ENCODE measurements around the gene SLC35F3. TPM values are rescaled to one million over a fixed set of nuclear protein-coding genes. Genes with fewer than 3 reads are reported as not detected.

SLC35F3 gene
- polyA plus RNA-seq, 1 of the 3 experiments (the other 2 are of a cell fraction): 0.87 TPM

DNA sequence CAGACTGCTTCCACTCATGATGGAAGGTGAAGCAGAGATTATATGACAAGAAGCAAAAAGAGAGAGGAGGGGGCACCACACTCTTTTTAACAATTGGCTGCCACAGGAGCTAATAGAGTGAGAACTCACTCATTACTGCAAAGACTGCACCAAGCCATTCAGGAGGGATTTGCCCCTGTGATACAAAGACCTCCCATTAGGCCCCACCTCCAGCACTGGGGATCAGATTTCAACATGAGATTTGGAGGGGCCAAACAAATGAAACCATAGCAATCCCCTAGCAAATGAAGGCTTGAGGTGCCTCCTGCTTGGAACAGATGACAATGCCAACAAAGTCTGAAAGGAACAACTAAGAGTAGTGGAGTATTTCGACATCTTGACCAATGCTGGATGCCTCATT lies 346.3 kb downstream of the SLC35F3 start:
- no peaks in the 10 kb centered on the region for H3K36me3 ChIP-seq (replicated peaks in 1 of 2; ENCODE audit: control insufficient read depth in 1 of 2, insufficient read depth in 2 of 2, low read length in 1 of 2)
- no peak overlapping the region for H3K4me2 ChIP-seq
- TF ChIP-seq ZBTB33 (IDR thresholded peaks at IDR 0.05; ENCODE audit: borderline replicate concordance, low read depth): no peak
- TF ChIP-seq CHD2 (IDR thresholded peaks at IDR 0.05; ENCODE audit: low read length, partially characterized antibody): no peak
- TF ChIP-seq, protein P1, sequence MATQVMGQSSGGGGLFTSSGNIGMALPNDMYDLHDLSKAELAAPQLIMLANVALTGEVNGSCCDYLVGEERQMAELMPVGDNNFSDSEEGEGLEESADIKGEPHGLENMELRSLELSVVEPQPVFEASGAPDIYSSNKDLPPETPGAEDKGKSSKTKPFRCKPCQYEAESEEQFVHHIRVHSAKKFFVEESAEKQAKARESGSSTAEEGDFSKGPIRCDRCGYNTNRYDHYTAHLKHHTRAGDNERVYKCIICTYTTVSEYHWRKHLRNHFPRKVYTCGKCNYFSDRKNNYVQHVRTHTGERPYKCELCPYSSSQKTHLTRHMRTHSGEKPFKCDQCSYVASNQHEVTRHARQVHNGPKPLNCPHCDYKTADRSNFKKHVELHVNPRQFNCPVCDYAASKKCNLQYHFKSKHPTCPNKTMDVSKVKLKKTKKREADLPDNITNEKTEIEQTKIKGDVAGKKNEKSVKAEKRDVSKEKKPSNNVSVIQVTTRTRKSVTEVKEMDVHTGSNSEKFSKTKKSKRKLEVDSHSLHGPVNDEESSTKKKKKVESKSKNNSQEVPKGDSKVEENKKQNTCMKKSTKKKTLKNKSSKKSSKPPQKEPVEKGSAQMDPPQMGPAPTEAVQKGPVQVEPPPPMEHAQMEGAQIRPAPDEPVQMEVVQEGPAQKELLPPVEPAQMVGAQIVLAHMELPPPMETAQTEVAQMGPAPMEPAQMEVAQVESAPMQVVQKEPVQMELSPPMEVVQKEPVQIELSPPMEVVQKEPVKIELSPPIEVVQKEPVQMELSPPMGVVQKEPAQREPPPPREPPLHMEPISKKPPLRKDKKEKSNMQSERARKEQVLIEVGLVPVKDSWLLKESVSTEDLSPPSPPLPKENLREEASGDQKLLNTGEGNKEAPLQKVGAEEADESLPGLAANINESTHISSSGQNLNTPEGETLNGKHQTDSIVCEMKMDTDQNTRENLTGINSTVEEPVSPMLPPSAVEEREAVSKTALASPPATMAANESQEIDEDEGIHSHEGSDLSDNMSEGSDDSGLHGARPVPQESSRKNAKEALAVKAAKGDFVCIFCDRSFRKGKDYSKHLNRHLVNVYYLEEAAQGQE (IDR thresholded peaks at IDR 0.05; ENCODE audit: low read depth, low read length): no peak
- no peak for TF ChIP-seq USF2 (IDR thresholded peaks at IDR 0.05; ENCODE audit: borderline replicate concordance, low read depth, low read length)
- no peak for TF ChIP-seq NRF1 (IDR thresholded peaks at IDR 0.05; ENCODE audit: low read depth, low read length)
- no peaks in the 10 kb centered on the region for H4K20me1 ChIP-seq (ENCODE audit: insufficient read depth)
- 56% methylated on average over 1 of the region's 1 CpG for WGBS (ENCODE audit: low lambda C conversion rate)
- H3K9ac ChIP-seq: no peak overlapping the region
- H3K4me1 ChIP-seq (ENCODE audit: control insufficient read depth in 1 of 2, insufficient read depth in 2 of 2, low read depth in 1 of 2, low read length in 1 of 2): peaks cover 0 to 3% of the 10 kb centered on the region in 2 experiments; a peak in 1 of 4 replicates
- H3K27ac ChIP-seq (ENCODE audit: low read depth in 2 of 2, low read length in 1 of 2): no peak overlapping the region
- DNase-seq: no peak
- H3K9me3 ChIP-seq: no peaks in the 10 kb centered on the region
- no peaks in the 10 kb centered on the region for H3K9me2 ChIP-seq
- no peaks in the 10 kb centered on the region for H3K27me3 ChIP-seq (ENCODE audit: insufficient read depth)
- CTCF ChIA-PET: interaction anchor here (1.5 kb wide), 1 partner anchor 8 kb away, joined by 4 read pairs; no protein-coding TSS in a partner anchor
- POLR2A ChIA-PET: no interaction called here
- no peak overlapping the region for H2AFZ ChIP-seq (ENCODE audit: low read depth)
- H3K79me2 ChIP-seq (ENCODE audit: insufficient read depth): no peaks in the 10 kb centered on the region
- no peaks in the 10 kb centered on the region for H3F3A ChIP-seq (replicated peaks; ENCODE audit: insufficient read depth)
- H3K4me3 ChIP-seq (ENCODE audit: low read depth in 2 of 2, low read length in 1 of 2): no peak overlapping the region

- CTCF ChIA-PET: no interaction called here
- no peak for TF ChIP-seq IRF3 (IDR thresholded peaks at IDR 0.05; ENCODE audit: low read depth, low read length)
- TF ChIP-seq GABPA (IDR thresholded peaks at IDR 0.05; ENCODE audit: low read depth): no peak
- TF ChIP-seq TEAD4 (IDR thresholded peaks at IDR 0.05; ENCODE audit: borderline replicate concordance, insufficient read depth): no peak
- TF ChIP-seq SIN3A (IDR thresholded peaks at IDR 0.05; ENCODE audit: borderline replicate concordance, low read depth, low read length): no peak
- TF ChIP-seq NFIC (IDR thresholded peaks at IDR 0.05; ENCODE audit: borderline replicate concordance): no peak
- no peak for TF ChIP-seq FOXJ3 (CRISPR knock-in tag; IDR thresholded peaks at IDR 0.05)
- no peak for TF ChIP-seq USF2 (IDR thresholded peaks at IDR 0.05; ENCODE audit: borderline replicate concordance, low read depth, low read length)
- no peak for TF ChIP-seq POLR2AphosphoS5 (IDR thresholded peaks at IDR 0.05; ENCODE audit: low read depth, low read length)
- TF ChIP-seq FOXM1 (IDR thresholded peaks at IDR 0.05; ENCODE audit: low read depth): no peak
- TF ChIP-seq RFX5 (IDR thresholded peaks at IDR 0.05; ENCODE audit: low read length): no peak
- no peak for TF ChIP-seq GATA2 (CRISPR knock-in tag; IDR thresholded peaks at IDR 0.05)
- no peak for TF ChIP-seq SMC3 (IDR thresholded peaks at IDR 0.05; ENCODE audit: low read depth, low read length)
- TF ChIP-seq RAD21 (IDR thresholded peaks at IDR 0.05; ENCODE audit: low read length): no peak
- no peak for TF ChIP-seq YY1 (IDR thresholded peaks at IDR 0.05; ENCODE audit: low read depth)
- no peak for TF ChIP-seq EZH2phosphoT487 (IDR thresholded peaks at IDR 0.05; ENCODE audit: borderline replicate concordance, low read depth)
- TF ChIP-seq CHD2 (IDR thresholded peaks at IDR 0.05; ENCODE audit: low read length, partially characterized antibody): no peak
- no peak for TF ChIP-seq FOSL2 (IDR thresholded peaks at IDR 0.05; ENCODE audit: borderline replicate concordance, low read depth)
Measured at GRCh38 chr1:234253732-234254131, 349.3 kb downstream of the SLC35F3 start.

More at GRCh38 chr1:234253732-234254131, 349.3 kb downstream of the SLC35F3 start:
- Histone ChIP-seq H3K36me3 (replicated peaks in 1 of 2; ENCODE audit: control insufficient read depth in 1 of 2, insufficient read depth in 2 of 2, low read length in 1 of 2) (no peaks in the 10 kb centered on the region), H3K4me3 (ENCODE audit: low read depth in 2 of 2, low read length in 1 of 2) (no peak overlapping the region), H3K9me2 (no peaks in the 10 kb centered on the region), H3K27ac (ENCODE audit: low read depth in 2 of 2, low read length in 1 of 2) (no peak overlapping the region), H3K4me1 (ENCODE audit: control insufficient read depth in 1 of 2, insufficient read depth in 2 of 2, low read depth in 1 of 2, low read length in 1 of 2) (no peaks in the 10 kb centered on the region), H3K4me2 (no peak overlapping the region), H2AFZ (ENCODE audit: low read depth) (no peak overlapping the region), H3K27me3 (ENCODE audit: insufficient read depth) (no peaks in the 10 kb centered on the region), H3K79me2 (ENCODE audit: insufficient read depth) (no peaks in the 10 kb centered on the region), H3K9ac (no peak overlapping the region), H4K20me1 (ENCODE audit: insufficient read depth) (no peaks in the 10 kb centered on the region), H3F3A (replicated peaks; ENCODE audit: insufficient read depth) (no peaks in the 10 kb centered on the region), H3K9me3 (no peaks in the 10 kb centered on the region)
- POLR2A ChIA-PET: no interaction called here
- DNase-seq: no peak
- 68% methylated on average over 1 of the region's 1 CpG for WGBS (ENCODE audit: low lambda C conversion rate)

Data from SK-N-SH (cell line).